Ishikawa (cell line): Measurements from ENCODE around the gene FAM120B.

Experiments
- CREB1 ChIP-seq: IDR thresholded peaks from 2 replicates; pipeline ENCODE4 v1.6.1; 2012; ENCODE audit warnings: low read depth
- EGR1 ChIP-seq: IDR thresholded peaks from 2 replicates; pipeline ENCODE4 v1.6.1; 2012
- EP300 ChIP-seq: IDR thresholded peaks from 2 replicates; pipeline ENCODE4 v1.6.1; 2012; ENCODE audit warnings: borderline replicate concordance
- FOXM1 ChIP-seq: IDR thresholded peaks from 2 replicates; pipeline ENCODE4 v1.6.1; 2012; ENCODE audit warnings: low read depth, borderline replicate concordance
- RAD21 ChIP-seq: IDR thresholded peaks from 2 replicates; pipeline ENCODE4 v1.6.1; 2012; ENCODE audit warnings: low read depth
- TAF1 ChIP-seq: IDR thresholded peaks from 2 replicates; pipeline ENCODE4 v1.6.1; 2012; ENCODE audit warnings: low read depth, mild to moderate bottlenecking
- TCF12 ChIP-seq: IDR thresholded peaks from 2 replicates; pipeline ENCODE4 v1.6.1; 2012; ENCODE audit warnings: low read depth
- TEAD4 ChIP-seq: IDR thresholded peaks from 2 replicates; pipeline ENCODE4 v1.6.1; 2012
- YY1 ChIP-seq: IDR thresholded peaks from 2 replicates; pipeline ENCODE4 v1.6.1; 2012; ENCODE audit warnings: low read depth
- TF ChIP-seq, protein P1 (sequence below): IDR thresholded peaks from 2 replicates; pipeline ENCODE4 v1.6.1; 2012

DNA sequence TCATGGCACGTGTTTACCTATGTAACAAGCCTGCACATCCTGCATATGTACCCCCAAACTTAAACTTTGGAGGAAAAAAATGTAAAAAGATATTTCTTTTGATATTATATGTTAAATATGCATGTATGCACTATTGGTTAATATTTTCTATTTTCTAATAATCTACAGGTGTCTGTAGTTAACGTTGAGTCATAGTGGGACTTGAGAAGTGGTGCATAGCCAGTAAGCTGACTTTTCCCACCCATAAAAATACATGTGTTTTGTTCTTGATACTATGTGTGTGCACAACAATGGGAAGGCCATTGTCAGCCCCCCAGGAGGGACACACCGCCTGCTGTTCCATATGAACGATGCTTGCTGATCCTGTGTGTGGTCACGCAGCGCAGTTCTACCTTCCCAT lies 49.1 kb downstream of the FAM120B start:
- TF ChIP-seq RAD21 (no peak), CREB1 (no peak), EP300 (no peak), TAF1 (no peak), YY1 (no peak), TCF12 (no peak), TEAD4 (no peak), EGR1 (no peak), FOXM1 (no peak)
- TF ChIP-seq, protein P1, sequence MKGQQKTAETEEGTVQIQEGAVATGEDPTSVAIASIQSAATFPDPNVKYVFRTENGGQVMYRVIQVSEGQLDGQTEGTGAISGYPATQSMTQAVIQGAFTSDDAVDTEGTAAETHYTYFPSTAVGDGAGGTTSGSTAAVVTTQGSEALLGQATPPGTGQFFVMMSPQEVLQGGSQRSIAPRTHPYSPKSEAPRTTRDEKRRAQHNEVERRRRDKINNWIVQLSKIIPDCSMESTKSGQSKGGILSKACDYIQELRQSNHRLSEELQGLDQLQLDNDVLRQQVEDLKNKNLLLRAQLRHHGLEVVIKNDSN, result no peak
